MCF 10A (cell line): ENCODE data around the gene CENPB. TPM values are rescaled to one million over a fixed set of nuclear protein-coding genes. Genes with fewer than 3 reads are reported as not detected.

Source experiments
- BruUV-seq: library from RNA; stranded (reverse); fragments of 400-500 nt; replicated peaks from 2 replicates; lab custom pipeline; 2021; lab: Mats Ljungman, UMichigan
- CTCF ChIA-PET: fragments of 300-600 bp; sonication (Branson Sonifier 250); formaldehyde crosslinking; extraction: SDS; loops from one replicate; lab custom pipeline; 2021; ENCODE audit warnings: antibody characterized with exemption, inconsistent platforms; lab: Yijun Ruan, JAX
- POLR2A ChIA-PET: fragments of 300-600, 350-650 bp; sonication (Branson Sonifier 250); formaldehyde crosslinking; extraction: SDS; loops from one replicate; lab custom pipeline; 2020; ENCODE audit warnings: antibody characterized with exemption, inconsistent platforms; lab: Yijun Ruan, JAX
- DNase-seq: peaks from one replicate; pipeline ENCODE4 v3.0.0-alpha.2; 2018; ENCODE audit not compliant: unreplicated experiment
- H3K27ac Mint-ChIP-seq: one replicate; pipeline ENCODE4 v1.8.0; 2022; ENCODE audit warnings: mild to moderate bottlenecking, low read depth, mixed read lengths; ENCODE audit not compliant: unreplicated experiment
- H3K27me3 Mint-ChIP-seq: one replicate; pipeline ENCODE4 v1.8.0; 2022; ENCODE audit warnings: mixed read lengths; ENCODE audit not compliant: insufficient read depth, unreplicated experiment
- H3K36me3 Mint-ChIP-seq: one replicate; pipeline ENCODE4 v1.8.0; 2022; ENCODE audit warnings: mild to moderate bottlenecking, moderate library complexity, mixed read lengths; ENCODE audit not compliant: insufficient read depth, unreplicated experiment
- H3K4me1 Mint-ChIP-seq: one replicate; pipeline ENCODE4 v1.8.0; 2022; ENCODE audit warnings: mixed read lengths; ENCODE audit not compliant: insufficient read depth, unreplicated experiment
- H3K4me3 Mint-ChIP-seq: one replicate; pipeline ENCODE4 v1.8.0; 2022; ENCODE audit warnings: mild to moderate bottlenecking, moderate library complexity, mixed read lengths; ENCODE audit not compliant: unreplicated experiment
- H3K9me3 Mint-ChIP-seq: one replicate; pipeline ENCODE4 v1.8.0; 2022; ENCODE audit warnings: mixed read lengths; ENCODE audit not compliant: unreplicated experiment
- intact Hi-C: fragments of 100-400 bp; cut with micrococcal nuclease; formaldehyde crosslinking; loops from 2 replicates; pipeline ENCODE4 v1.14.1; 2022
- total RNA-seq: library from RNA; stranded (reverse); gene quantifications from 2 replicates; pipeline ENCODE4 v1.2.3, GENCODE V29; 2022
- TF ChIP-seq, protein P1 (sequence below): fragments of 200-600 bp; IDR thresholded peaks from one replicate; pipeline ENCODE4 v1.8.0; 2022; ENCODE audit warnings: antibody characterized with exemption, mild to moderate bottlenecking; ENCODE audit not compliant: unreplicated experiment

The CENPB gene
- total RNA-seq, 1 experiment from 2014 or later: 54.8 TPM

DNA sequence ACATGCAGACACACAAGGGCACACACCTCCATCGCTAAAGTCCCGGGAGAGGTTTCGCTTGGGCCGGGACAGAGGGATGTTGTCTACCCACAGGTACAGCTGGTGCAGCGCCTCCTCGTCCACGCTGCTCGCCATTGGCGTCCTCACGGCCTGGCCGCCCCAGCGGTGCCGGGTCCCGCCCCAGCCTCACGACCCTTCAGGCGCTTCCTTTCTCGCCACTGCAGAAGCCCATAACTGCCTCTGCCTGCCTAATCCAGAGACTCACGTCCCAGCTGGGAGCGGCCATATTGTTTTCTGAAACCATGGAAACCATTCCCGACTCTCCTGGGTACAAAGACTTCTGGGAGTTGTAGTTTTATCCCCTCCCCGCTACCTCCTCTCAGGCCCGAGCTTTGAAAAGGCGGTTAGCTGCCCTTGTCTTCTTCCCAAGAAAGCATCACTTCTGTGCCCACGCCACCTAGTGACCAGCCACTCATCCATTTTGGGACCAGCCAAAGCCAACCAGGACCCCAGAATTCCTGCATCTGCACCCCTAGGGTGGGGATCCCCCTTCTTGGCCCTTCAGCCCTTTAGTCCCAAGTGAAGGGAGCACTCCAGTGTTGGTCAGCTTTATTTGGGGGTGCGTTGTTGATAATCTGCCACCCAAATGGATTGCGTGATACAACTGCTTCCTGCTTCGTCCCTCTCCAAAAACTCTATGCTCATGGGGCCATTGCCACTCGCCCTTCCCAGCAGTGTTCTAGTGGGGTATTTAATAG lies 5.2 kb downstream of the CENPB start, which contains the start of gene SPEF1:
TSS of gene SPEF1 (minus strand) at position 296 of the 758 bp plus-strand sequence. CDS start at position 135, 161 bp downstream.
- intact Hi-C loops: loop anchor here (1.0 to 10.0 kb wide), 3 partner anchors 65 to 293 kb away; no protein-coding TSS in a partner anchor

DNA sequence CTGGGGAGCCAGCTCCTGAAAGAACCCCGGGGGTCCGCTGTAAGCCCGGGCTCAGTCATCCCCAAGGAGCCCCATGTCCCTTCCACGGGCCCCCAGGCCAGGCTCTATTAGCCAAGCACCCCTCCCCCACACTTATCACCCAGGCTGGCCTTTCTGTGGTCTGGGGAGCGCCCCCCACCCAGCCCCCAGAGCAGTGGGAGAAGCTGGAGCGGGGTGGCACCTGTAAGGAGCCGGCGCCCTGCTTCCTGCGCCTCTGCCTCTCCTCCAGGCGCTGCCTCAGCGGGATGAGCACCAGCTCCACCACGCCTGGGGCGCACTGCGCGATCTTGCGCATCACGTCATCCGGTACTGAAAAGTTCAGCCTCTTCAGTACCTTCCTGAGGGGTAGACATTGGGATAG lies 7.6 kb downstream of the CENPB start:
- H3K27ac Mint-ChIP-seq: no peak overlapping the region
- peaks cover 8% of the 10 kb centered on the region for H3K36me3 Mint-ChIP-seq
- ChIA-PET POLR2A (interaction anchor here (0.7 to 2.2 kb wide), 3 partner anchors 11 to 112 kb away, joined by 8 to 17 read pairs (median 15); partner anchors contain the start of genes ADISSP and AP5S1), CTCF (interaction anchor here (0.6 to 2.1 kb wide), 9 partner anchors 9 to 401 kb away, joined by 3 to 11 read pairs (median 4); partner anchors contain the start of gene AP5S1)
- TF ChIP-seq, protein P1, sequence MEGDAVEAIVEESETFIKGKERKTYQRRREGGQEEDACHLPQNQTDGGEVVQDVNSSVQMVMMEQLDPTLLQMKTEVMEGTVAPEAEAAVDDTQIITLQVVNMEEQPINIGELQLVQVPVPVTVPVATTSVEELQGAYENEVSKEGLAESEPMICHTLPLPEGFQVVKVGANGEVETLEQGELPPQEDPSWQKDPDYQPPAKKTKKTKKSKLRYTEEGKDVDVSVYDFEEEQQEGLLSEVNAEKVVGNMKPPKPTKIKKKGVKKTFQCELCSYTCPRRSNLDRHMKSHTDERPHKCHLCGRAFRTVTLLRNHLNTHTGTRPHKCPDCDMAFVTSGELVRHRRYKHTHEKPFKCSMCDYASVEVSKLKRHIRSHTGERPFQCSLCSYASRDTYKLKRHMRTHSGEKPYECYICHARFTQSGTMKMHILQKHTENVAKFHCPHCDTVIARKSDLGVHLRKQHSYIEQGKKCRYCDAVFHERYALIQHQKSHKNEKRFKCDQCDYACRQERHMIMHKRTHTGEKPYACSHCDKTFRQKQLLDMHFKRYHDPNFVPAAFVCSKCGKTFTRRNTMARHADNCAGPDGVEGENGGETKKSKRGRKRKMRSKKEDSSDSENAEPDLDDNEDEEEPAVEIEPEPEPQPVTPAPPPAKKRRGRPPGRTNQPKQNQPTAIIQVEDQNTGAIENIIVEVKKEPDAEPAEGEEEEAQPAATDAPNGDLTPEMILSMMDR: no peak
- no TSS peak for BruUV-seq
- no peaks in the 10 kb centered on the region for H3K27me3 Mint-ChIP-seq
- DNase-seq: no peak
- peaks cover 22% of the 10 kb centered on the region for H3K4me1 Mint-ChIP-seq
- H3K9me3 Mint-ChIP-seq: no peaks in the 10 kb centered on the region
- H3K4me3 Mint-ChIP-seq: no peak overlapping the region
- intact Hi-C loops: no loop called here

More for the DNA sequence above, 5.2 kb downstream of the CENPB start, which contains the start of gene SPEF1:
- Mint-ChIP-seq H3K36me3 (peaks cover 21% of the 10 kb centered on the region), H3K9me3 (no peaks in the 10 kb centered on the region), H3K27ac (peak within 1 kb of the TSS; percentile 87), H3K4me1 (peaks cover 34% of the 10 kb centered on the region), H3K27me3 (no peaks in the 10 kb centered on the region), H3K4me3 (peak within 1 kb of the TSS; percentile 73)
- CTCF ChIA-PET: interaction anchor here (0.5 to 12.0 kb wide), 17 partner anchors 10 to 603 kb away, joined by 3 to 231 read pairs (median 5); partner anchors contain the start of genes ADISSP and AP5S1
- DNase-seq: peak; percentile 95
- POLR2A ChIA-PET: interaction anchor here (0.6 to 2.0 kb wide), 9 partner anchors 10 to 165 kb away, joined by 3 to 15 read pairs (median 4); partner anchors contain the start of gene ADISSP
- TF ChIP-seq, protein P1: peak; percentile 26
- no TSS peak for BruUV-seq

DNA sequence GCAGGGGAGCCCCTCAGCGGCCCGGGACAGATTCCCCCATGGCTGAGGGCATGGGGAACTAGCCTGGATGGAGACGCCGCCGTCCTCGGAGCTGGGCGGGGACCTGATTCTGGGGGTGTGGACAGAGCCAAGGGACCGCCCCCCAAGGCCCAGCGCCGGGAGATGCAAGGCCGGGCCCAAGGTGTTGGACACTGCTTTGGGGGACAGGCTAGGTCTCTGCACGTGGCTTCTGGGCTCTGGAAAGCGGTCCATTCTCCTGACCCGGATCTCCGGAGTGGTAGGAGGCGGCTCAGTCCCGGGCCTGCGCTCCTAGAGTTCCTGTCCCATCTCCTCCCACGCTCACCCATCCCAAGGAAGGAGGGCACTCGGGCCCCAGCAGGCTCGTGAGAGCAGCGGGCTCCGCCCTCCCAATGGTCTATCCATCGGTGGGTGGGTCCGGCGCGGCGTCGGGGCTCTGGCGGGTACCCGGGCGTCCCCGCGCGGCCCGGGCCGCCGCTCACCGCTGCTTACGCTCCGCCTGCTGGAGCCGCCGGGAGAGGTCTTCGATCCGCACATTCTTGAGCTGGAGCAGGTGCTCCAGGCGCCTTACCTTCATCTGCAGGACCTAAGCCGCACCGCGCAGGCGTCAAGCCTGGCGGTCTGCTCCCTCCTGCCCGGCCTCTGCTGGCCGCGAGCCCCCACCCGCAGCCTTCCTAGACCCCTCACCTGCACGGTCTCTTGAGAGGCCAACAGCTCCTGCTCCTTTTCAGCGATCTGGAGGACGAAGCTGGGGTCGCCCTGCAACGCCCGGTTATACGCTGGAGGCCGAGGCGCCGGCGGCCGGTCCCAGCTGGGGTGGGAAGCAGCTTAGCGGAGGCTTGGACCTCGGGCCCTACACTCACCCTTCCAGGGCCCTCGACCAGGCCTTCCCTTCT lies 8.6 kb downstream of the CENPB start:
- Mint-ChIP-seq H3K36me3 (no peaks in the 10 kb centered on the region), H3K27me3 (no peaks in the 10 kb centered on the region), H3K9me3 (no peaks in the 10 kb centered on the region), H3K27ac (no peak overlapping the region), H3K4me3 (no peak overlapping the region), H3K4me1 (peaks cover 15% of the 10 kb centered on the region)
- BruUV-seq: no TSS peak
- TF ChIP-seq, protein P1: no peak
- no peak for DNase-seq
- intact Hi-C loops: no loop called here
- ChIA-PET CTCF (interaction anchor here (0.6 to 2.1 kb wide), 8 partner anchors 9 to 42 kb away, joined by 3 to 11 read pairs (median 4); partner anchors contain the start of gene AP5S1), POLR2A (interaction anchor here (1.9 to 2.2 kb wide), 3 partner anchors 10 to 43 kb away, joined by 9 to 17 read pairs (median 15); partner anchors contain the start of genes ADISSP and AP5S1)
